Caco-2 (cell line): ENCODE measurements around the gene ERLEC1. TPM values are rescaled to one million over a fixed set of nuclear protein-coding genes. Genes with fewer than 3 reads are reported as not detected.

Source experiments
- BruUV-seq: library from RNA; stranded (reverse); fragments of 400-500 nt; replicated peaks from 2 replicates; lab custom pipeline; 2021; lab: Mats Ljungman, UMichigan
- CTCF ChIA-PET: fragments of 300-600 bp; sonication (Branson Sonifier 250); formaldehyde crosslinking; loops from one replicate; lab custom pipeline; 2022; ENCODE audit warnings: antibody characterized with exemption; lab: Charles Lee
- POLR2A ChIA-PET: fragments of 300-600 bp; sonication (Branson Sonifier 250); formaldehyde crosslinking; loops from one replicate; lab custom pipeline; 2022; ENCODE audit warnings: antibody characterized with exemption; lab: Charles Lee
- DNase-seq, 2 experiments: peaks; one replicate each; pipeline versions ENCODE4 v3.0.0 to v3.0.0-alpha.2; 2020 to 2022
- H3K27me3 ChIP-seq: replicated peaks from 2 replicates; pipeline ENCODE4 v1.6.0; 2011; ENCODE audit warnings: low read length; ENCODE audit not compliant: control insufficient read depth, insufficient read depth
- H3K36me3 ChIP-seq: 2 replicates; pipeline ENCODE4 v1.5.1; 2011; ENCODE audit warnings: low read length; ENCODE audit not compliant: control insufficient read depth, insufficient read depth
- H3K4me1 ChIP-seq: fragments of 250-450 bp; sonication (Bioruptor Pico); 2 replicates; pipeline ENCODE4 v1.5.1; 2020; ENCODE audit warnings: mild to moderate bottlenecking
- H3K4me3 ChIP-seq: 2 replicates; pipeline ENCODE4 v1.5.1; 2011; ENCODE audit warnings: low read depth, mild to moderate bottlenecking, control low read depth, low read length
- H3K9me3 ChIP-seq: fragments of 250-450 bp; sonication (Bioruptor Pico); 2 replicates; pipeline ENCODE4 v1.5.1; 2020; ENCODE audit warnings: mild to moderate bottlenecking, moderate library complexity
- H3K27ac Mint-ChIP-seq: one replicate; pipeline ENCODE4 v1.8.0; 2022; ENCODE audit warnings: mixed read lengths; ENCODE audit not compliant: unreplicated experiment
- H3K27me3 Mint-ChIP-seq: one replicate; pipeline ENCODE4 v1.8.0; 2022; ENCODE audit warnings: mixed read lengths; ENCODE audit not compliant: insufficient read depth, unreplicated experiment
- H3K36me3 Mint-ChIP-seq: one replicate; pipeline ENCODE4 v1.8.0; 2022; ENCODE audit warnings: mild to moderate bottlenecking, mixed read lengths; ENCODE audit not compliant: insufficient read depth, unreplicated experiment
- H3K4me1 Mint-ChIP-seq: one replicate; pipeline ENCODE4 v1.8.0; 2022; ENCODE audit warnings: low read depth, mixed read lengths; ENCODE audit not compliant: unreplicated experiment
- H3K4me3 Mint-ChIP-seq: one replicate; pipeline ENCODE4 v1.8.0; 2022; ENCODE audit warnings: mild to moderate bottlenecking, moderate library complexity, mixed read lengths; ENCODE audit not compliant: unreplicated experiment
- H3K9me3 Mint-ChIP-seq: one replicate; pipeline ENCODE4 v1.8.0; 2022; ENCODE audit warnings: mixed read lengths; ENCODE audit not compliant: unreplicated experiment
- CTCF ChIP-seq, 2 experiments: fragments of 200-600 bp in 1 of 2; IDR thresholded peaks; 1 replicate in 1 of 2; 2 replicates in 1 of 2; pipeline versions ENCODE4 v1.5.1 to v1.8.0; 2011 to 2022; ENCODE audit warnings: antibody characterized with exemption in 1 of 2, control low read depth in 1 of 2, inconsistent platforms in 1 of 2, low read depth in 1 of 2, low read length in 1 of 2, mild to moderate bottlenecking in 1 of 2, moderate library complexity in 1 of 2; ENCODE audit not compliant: insufficient read depth in 1 of 2, severe bottlenecking in 1 of 2, unreplicated experiment in 1 of 2
- intact Hi-C: fragments of 100-400 bp; cut with micrococcal nuclease; formaldehyde crosslinking; loops from one replicate; pipeline ENCODE4 v1.10.0; 2022; ENCODE audit not compliant: unreplicated experiment
- total RNA-seq: library from RNA; stranded (reverse); gene quantifications from 2 replicates; pipeline ENCODE4 v1.2.3, GENCODE V29; 2022

The ERLEC1 gene
- total RNA-seq, 1 experiment from 2014 or later: 40.4 TPM

GRCh38 chr2:53826030-53826410, 39.2 kb downstream of the ERLEC1 start:
- DNase-seq: no peak
- no peaks in the 10 kb centered on the region for H3K36me3 Mint-ChIP-seq
- no peak overlapping the region for H3K4me3 ChIP-seq
- CTCF ChIA-PET: no interaction called here
- no peak overlapping the region for H3K4me3 Mint-ChIP-seq
- TF ChIP-seq CTCF (IDR thresholded peaks at IDR 0.05; ENCODE audit: insufficient read depth in 1 of 2, low read depth in 1 of 2, low read length in 1 of 2, severe bottlenecking in 1 of 2, unreplicated experiment in 1 of 2): no peak
- no peaks in the 10 kb centered on the region for H3K36me3 ChIP-seq
- no peaks in the 10 kb centered on the region for H3K4me1 ChIP-seq
- POLR2A ChIA-PET: no interaction called here
- BruUV-seq: no TSS peak
- intact Hi-C loops: loop anchor here (10.0 kb wide), 1 partner anchor 401 kb away; no protein-coding TSS in a partner anchor
- H3K27me3 ChIP-seq: no peaks in the 10 kb centered on the region
- H3K27me3 Mint-ChIP-seq: no peaks in the 10 kb centered on the region
- H3K9me3 Mint-ChIP-seq: no peaks in the 10 kb centered on the region
- H3K27ac Mint-ChIP-seq: no peak overlapping the region
- no peaks in the 10 kb centered on the region for H3K9me3 ChIP-seq
- H3K4me1 Mint-ChIP-seq: no peaks in the 10 kb centered on the region

- CTCF ChIA-PET: no interaction called here
- Histone ChIP-seq H3K27me3 (no peaks in the 10 kb centered on the region), H3K4me3 (no peak overlapping the region), H3K9me3 (no peaks in the 10 kb centered on the region), H3K4me1 (no peaks in the 10 kb centered on the region), H3K36me3 (no peaks in the 10 kb centered on the region)
- no peak overlapping the region for H3K27ac Mint-ChIP-seq
- no peak overlapping the region for H3K4me3 Mint-ChIP-seq
- DNase-seq: peak in 1 of 2 experiments; percentile 14
- H3K4me1 Mint-ChIP-seq: no peaks in the 10 kb centered on the region
- no peaks in the 10 kb centered on the region for H3K27me3 Mint-ChIP-seq
- H3K36me3 Mint-ChIP-seq: no peaks in the 10 kb centered on the region
- POLR2A ChIA-PET: no interaction called here
- intact Hi-C loops: loop anchor here (10.0 kb wide), 1 partner anchor 402 kb away; no protein-coding TSS in a partner anchor
- H3K9me3 Mint-ChIP-seq: no peaks in the 10 kb centered on the region
- BruUV-seq: no TSS peak
- no peak for TF ChIP-seq CTCF (IDR thresholded peaks at IDR 0.05; ENCODE audit: insufficient read depth in 1 of 2, low read depth in 1 of 2, low read length in 1 of 2, severe bottlenecking in 1 of 2, unreplicated experiment in 1 of 2)
Measured at GRCh38 chr2:53826587-53827397, 39.9 kb downstream of the ERLEC1 start.

- DNase-seq: no peak
- H3K36me3 ChIP-seq: no peaks in the 10 kb centered on the region
- no peak overlapping the region for H3K4me3 ChIP-seq
- Mint-ChIP-seq H3K4me1 (no peaks in the 10 kb centered on the region), H3K27me3 (no peaks in the 10 kb centered on the region), H3K4me3 (no peak overlapping the region), H3K27ac (no peak overlapping the region), H3K9me3 (no peaks in the 10 kb centered on the region), H3K36me3 (no peaks in the 10 kb centered on the region)
- H3K9me3 ChIP-seq: no peaks in the 10 kb centered on the region
- TF ChIP-seq CTCF (IDR thresholded peaks at IDR 0.05; ENCODE audit: insufficient read depth in 1 of 2, low read depth in 1 of 2, low read length in 1 of 2, severe bottlenecking in 1 of 2, unreplicated experiment in 1 of 2): no peak
- no TSS peak for BruUV-seq
- ChIA-PET POLR2A (no interaction called here), CTCF (no interaction called here)
- intact Hi-C loops: loop anchor here (10.0 kb wide), 1 partner anchor 403 kb away; no protein-coding TSS in a partner anchor
- H3K4me1 ChIP-seq: no peaks in the 10 kb centered on the region
- no peaks in the 10 kb centered on the region for H3K27me3 ChIP-seq
Measured at GRCh38 chr2:53827398-53828175, 40.7 kb downstream of the ERLEC1 start.
